Gastroesophageal sphincter (tissue), 3 donors: ENCODE data around the gene MDM4.

Source experiments
- CTCF ChIP-seq, 4 experiments: fragments of 200-600 bp in 2 of 4; fragments of 450-650 bp in 2 of 4; sonication (generic) in 1 of 4; IDR thresholded peaks; one replicate each; pipeline ENCODE4 v1.5.1; 2017 to 2019; ENCODE audit warnings: antibody characterized with exemption in 4 of 4, mild to moderate bottlenecking in 2 of 4, moderate library complexity in 2 of 4
- POLR2AphosphoS5 ChIP-seq: sonication (generic); formaldehyde crosslinking; IDR thresholded peaks from one replicate; pipeline ENCODE4 v1.6.1; 2017; ENCODE audit warnings: antibody characterized with exemption

DNA sequence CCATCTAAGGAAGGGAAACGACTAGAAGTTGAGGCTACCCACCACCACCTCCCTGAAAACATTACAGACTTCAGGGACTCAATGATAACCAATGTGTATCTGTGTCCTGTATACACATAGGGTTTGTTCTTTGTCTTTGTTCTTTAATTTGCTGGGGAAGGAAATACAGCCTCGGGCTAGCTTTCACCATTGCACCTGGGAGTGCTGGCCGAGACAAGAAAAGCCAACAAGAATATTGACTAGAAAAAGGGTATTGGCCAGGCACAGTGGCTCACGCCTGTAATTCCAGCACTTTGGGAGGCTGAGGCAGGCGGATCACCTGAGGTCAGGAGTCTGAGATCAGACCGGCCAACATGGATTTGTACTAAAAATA is 50.4 kb downstream of the MDM4 start:
- TF ChIP-seq CTCF (IDR thresholded peaks at IDR 0.05) (no peak), POLR2AphosphoS5 (no peak)
